B cell (primary cell): ENCODE data around the gene ABCA12. TPM values are rescaled to one million over a fixed set of nuclear protein-coding genes. Genes with fewer than 3 reads are reported as not detected.

Experiments used
- ATAC-seq: fragments of 200-7000 bp; cut with Tn5 transposase; one replicate; pipeline ENCODE4 v1.10.0; 2021; ENCODE audit warnings: low read depth, mild to moderate bottlenecking, moderate number of reproducible peaks, moderate library complexity
- CTCF ChIA-PET: fragments of 350-600 bp; sonication (Branson Sonifier 250); formaldehyde crosslinking; loops from one replicate; lab custom pipeline; 2021; ENCODE audit warnings: antibody characterized with exemption, inconsistent platforms; lab: Charles Lee
- POLR2A ChIA-PET: fragments of 350-600 bp; sonication (Branson Sonifier 250); formaldehyde crosslinking; loops from one replicate; lab custom pipeline; 2021; ENCODE audit warnings: antibody characterized with exemption; lab: Charles Lee
- DNase-seq: peaks from one replicate; pipeline ENCODE4 v3.0.0; 2013
- H2AFZ ChIP-seq: 2 replicates; pipeline ENCODE4 v1.6.1; 2012; ENCODE audit warnings: mild to moderate bottlenecking, low read depth, low read length; ENCODE audit not compliant: insufficient read depth, poor library complexity, severe bottlenecking
- H3K27ac ChIP-seq, 2 donors: 1 replicate in 1 of 2; 2 replicates in 1 of 2; pipeline ENCODE4 v1.5.1; 2012 to 2013; ENCODE audit warnings: low read length in 2 of 2, mild to moderate bottlenecking in 2 of 2, moderate library complexity in 1 of 2
- H3K27me3 ChIP-seq, 4 experiments: fragments of 200-600 bp in 1 of 4; sonication (generic) in 1 of 4; replicated peaks in 1 of 4; 1 replicate in 2 of 4; 2 replicates in 2 of 4; pipeline versions ENCODE4 v1.6.1 to v1.7.0; 2013 to 2016; ENCODE audit warnings: low read length in 3 of 4, mild to moderate bottlenecking in 2 of 4, mixed read lengths in 1 of 4, moderate library complexity in 1 of 4; ENCODE audit not compliant: insufficient read depth in 4 of 4, control insufficient read depth in 3 of 4; ENCODE audit errors: control extremely low read depth in 1 of 4
- H3K36me3 ChIP-seq, 2 experiments: replicated peaks in 1 of 2; 1 replicate in 1 of 2; 2 replicates in 1 of 2; pipeline versions ENCODE4 v1.6.1 to v1.7.1; 2013; ENCODE audit warnings: low read length in 1 of 2; ENCODE audit not compliant: insufficient read depth in 2 of 2, control insufficient read depth in 1 of 2; ENCODE audit errors: control extremely low read depth in 1 of 2, extremely low read depth in 1 of 2
- H3K4me1 ChIP-seq, 2 donors: fragments of 200-600 bp in 1 of 2; sonication (generic) in 1 of 2; 1 replicate in 1 of 2; 2 replicates in 1 of 2; pipeline versions ENCODE4 v1.5.1 to v1.6.1; 2013 to 2017; ENCODE audit warnings: low read length in 2 of 2; ENCODE audit not compliant: control insufficient read depth in 2 of 2, insufficient read depth in 2 of 2
- H3K4me2 ChIP-seq: replicated peaks from 2 replicates; pipeline ENCODE3; 2012; ENCODE audit warnings: mild to moderate bottlenecking, low read depth, low read length; ENCODE audit not compliant: poor library complexity, severe bottlenecking
- H3K4me3 ChIP-seq, 5 experiments: fragments of 200-600 bp in 1 of 5; sonication (generic) in 1 of 5; 1 replicate in 3 of 5; 2 replicates in 2 of 5; pipeline versions ENCODE4 v1.5.1 to v1.7.0; 2011 to 2016; ENCODE audit warnings: low read length in 4 of 5, mild to moderate bottlenecking in 4 of 5, low read depth in 2 of 5, control low read depth in 1 of 5, moderate library complexity in 1 of 5; ENCODE audit not compliant: insufficient read depth in 1 of 5; ENCODE audit errors: control extremely low read depth in 1 of 5, extremely low read depth in 1 of 5
- H3K79me2 ChIP-seq: fragments of 200-600 bp; sonication (generic); one replicate; pipeline ENCODE4 v1.6.0; 2016; ENCODE audit warnings: low read length; ENCODE audit not compliant: control insufficient read depth, insufficient read depth
- H3K9ac ChIP-seq: fragments of 200-600 bp; sonication (generic); 2 replicates; pipeline ENCODE4 v1.6.1; 2017; ENCODE audit warnings: mild to moderate bottlenecking, low read length, moderate library complexity
- H3K9me3 ChIP-seq, 3 donors: one replicate each; pipeline versions ENCODE4 v1.6.1 to v1.7.1; 2013; ENCODE audit warnings: low read length in 2 of 3; ENCODE audit not compliant: control insufficient read depth in 2 of 3, insufficient read depth in 1 of 3; ENCODE audit errors: control extremely low read depth in 1 of 3
- H4K20me1 ChIP-seq: 2 replicates; pipeline ENCODE4 v1.6.0; 2012; ENCODE audit warnings: mild to moderate bottlenecking, low read length; ENCODE audit not compliant: insufficient read depth, control insufficient read depth, poor library complexity, severe bottlenecking
- H3K27ac Mint-ChIP-seq: one replicate; pipeline ENCODE4 v1.8.0; 2021; ENCODE audit warnings: mixed read lengths
- H3K27me3 Mint-ChIP-seq: one replicate; pipeline ENCODE4 v1.8.0; 2021; ENCODE audit warnings: mixed read lengths
- H3K4me1 Mint-ChIP-seq: one replicate; pipeline ENCODE4 v1.8.0; 2021; ENCODE audit warnings: mixed read lengths
- H3K4me3 Mint-ChIP-seq: one replicate; pipeline ENCODE4 v1.8.0; 2021; ENCODE audit warnings: mixed read lengths
- H3K9me3 Mint-ChIP-seq: one replicate; pipeline ENCODE4 v1.8.0; 2022; ENCODE audit warnings: mixed read lengths; ENCODE audit not compliant: insufficient read depth
- EZH2 ChIP-seq: IDR thresholded peaks from 2 replicates; pipeline ENCODE4 v1.6.1; 2012; ENCODE audit warnings: borderline replicate concordance, low read depth, mild to moderate bottlenecking, moderate library complexity, low read length; ENCODE audit not compliant: insufficient read depth, poor library complexity, severe bottlenecking
- WGBS: methylation state at CpG from one replicate; pipeline ENCODE4 v1.1.5; 2013; ENCODE audit warnings: missing lambda C conversion rate; ENCODE audit not compliant: insufficient coverage; 5-methylcytosine and 5-hydroxymethylcytosine counted together
- intact Hi-C: fragments of 100-400 bp; cut with micrococcal nuclease; formaldehyde crosslinking; loops from one replicate; pipeline ENCODE4 v1.10.0; 2022
- polyA plus RNA-seq: library from polyadenylated mRNA; depleted of rRNA; stranded (reverse); fragments of >200 nt; gene quantifications from 2 replicates; pipeline ENCODE4 v1.2.3, GENCODE V29; 2012
- total RNA-seq, 2 donors: library from RNA; stranded (reverse); fragments of 120-200 nt in 1 of 2; gene quantifications; 1 replicate in 1 of 2; 2 replicates in 1 of 2; pipeline versions ENCODE4 v1.2.3 to v1.2.4, GENCODE V29; 2013 to 2022
- TF ChIP-seq, protein P1 (sequence below): fragments of 200-600 bp; IDR thresholded peaks from one replicate; pipeline ENCODE4 v1.8.0; 2022; ENCODE audit warnings: antibody characterized with exemption, mild to moderate bottlenecking

ABCA12 gene
- total and polyA plus RNA-seq, 2 donors (not counting 1 experiment from before 2014, with no cell fraction given): not detected

DNA sequence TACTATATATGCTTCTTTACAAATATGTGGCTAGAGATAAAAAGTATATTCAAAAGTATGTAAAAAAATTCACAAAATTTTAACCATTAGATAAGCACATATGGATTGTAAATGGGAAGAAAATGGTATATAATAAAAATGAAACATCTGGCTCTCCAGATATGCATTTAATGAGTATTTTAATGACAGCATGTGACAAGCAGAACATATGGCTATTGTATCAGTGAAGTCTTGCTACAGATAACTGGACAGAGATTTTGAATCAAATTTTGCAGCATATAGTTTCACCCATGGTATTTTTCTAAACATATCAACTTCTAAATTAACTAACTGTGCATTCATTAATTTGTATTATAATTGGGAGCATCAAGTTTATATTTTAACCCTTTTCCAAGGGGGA, 5.0 kb upstream of the ABCA12 start:
- intact Hi-C loops: no loop called here
- H3K27me3 ChIP-seq: no peaks in the 10 kb centered on the region
- H4K20me1 ChIP-seq: no peaks in the 10 kb centered on the region
- Mint-ChIP-seq H3K4me1 (no peaks in the 10 kb centered on the region), H3K27ac (no peak overlapping the region), H3K4me3 (no peak overlapping the region), H3K27me3 (no peaks in the 10 kb centered on the region), H3K9me3 (no peaks in the 10 kb centered on the region)
- H3K79me2 ChIP-seq: no peaks in the 10 kb centered on the region
- H3K4me1 ChIP-seq: no peaks in the 10 kb centered on the region
- H3K27ac ChIP-seq: no peak overlapping the region
- POLR2A ChIA-PET: no interaction called here
- ATAC-seq (no peak), DNase-seq (no peak)
- no peak overlapping the region for H3K9ac ChIP-seq
- no peak overlapping the region for H2AFZ ChIP-seq
- no peak overlapping the region for H3K4me3 ChIP-seq
- TF ChIP-seq, protein P1, sequence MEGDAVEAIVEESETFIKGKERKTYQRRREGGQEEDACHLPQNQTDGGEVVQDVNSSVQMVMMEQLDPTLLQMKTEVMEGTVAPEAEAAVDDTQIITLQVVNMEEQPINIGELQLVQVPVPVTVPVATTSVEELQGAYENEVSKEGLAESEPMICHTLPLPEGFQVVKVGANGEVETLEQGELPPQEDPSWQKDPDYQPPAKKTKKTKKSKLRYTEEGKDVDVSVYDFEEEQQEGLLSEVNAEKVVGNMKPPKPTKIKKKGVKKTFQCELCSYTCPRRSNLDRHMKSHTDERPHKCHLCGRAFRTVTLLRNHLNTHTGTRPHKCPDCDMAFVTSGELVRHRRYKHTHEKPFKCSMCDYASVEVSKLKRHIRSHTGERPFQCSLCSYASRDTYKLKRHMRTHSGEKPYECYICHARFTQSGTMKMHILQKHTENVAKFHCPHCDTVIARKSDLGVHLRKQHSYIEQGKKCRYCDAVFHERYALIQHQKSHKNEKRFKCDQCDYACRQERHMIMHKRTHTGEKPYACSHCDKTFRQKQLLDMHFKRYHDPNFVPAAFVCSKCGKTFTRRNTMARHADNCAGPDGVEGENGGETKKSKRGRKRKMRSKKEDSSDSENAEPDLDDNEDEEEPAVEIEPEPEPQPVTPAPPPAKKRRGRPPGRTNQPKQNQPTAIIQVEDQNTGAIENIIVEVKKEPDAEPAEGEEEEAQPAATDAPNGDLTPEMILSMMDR: no peak
- no peak for TF ChIP-seq EZH2
- H3K9me3 ChIP-seq: no peaks in the 10 kb centered on the region
- no peak overlapping the region for H3K4me2 ChIP-seq
- CTCF ChIA-PET: no interaction called here
- H3K36me3 ChIP-seq: no peaks in the 10 kb centered on the region

GRCh38 chr2:215141706-215142105, 3.3 kb upstream of the ABCA12 start:
- no peak for DNase-seq
- ATAC-seq: no peak
- Mint-ChIP-seq H3K4me3 (no peak overlapping the region), H3K4me1 (no peaks in the 10 kb centered on the region), H3K9me3 (no peaks in the 10 kb centered on the region), H3K27ac (no peak overlapping the region), H3K27me3 (no peaks in the 10 kb centered on the region)
- no peaks in the 10 kb centered on the region for H3K27me3 ChIP-seq
- intact Hi-C loops: no loop called here
- H3K4me3 ChIP-seq: no peak overlapping the region
- 88% methylated on average over 1 of the region's 2 CpGs for WGBS
- TF ChIP-seq, protein P1: no peak
- no peak for TF ChIP-seq EZH2
- H3K27ac ChIP-seq: no peak overlapping the region
- ChIA-PET POLR2A (no interaction called here), CTCF (no interaction called here)
- H3K36me3 ChIP-seq: no peaks in the 10 kb centered on the region
- H3K79me2 ChIP-seq: no peaks in the 10 kb centered on the region
- H3K4me1 ChIP-seq: no peaks in the 10 kb centered on the region
- H3K4me2 ChIP-seq: no peak overlapping the region
- H4K20me1 ChIP-seq: no peaks in the 10 kb centered on the region
- no peaks in the 10 kb centered on the region for H3K9me3 ChIP-seq
- H2AFZ ChIP-seq: no peak overlapping the region
- no peak overlapping the region for H3K9ac ChIP-seq
